GM23338 (cell line): Measurements from ENCODE around the gene TRUB2. TPM values are rescaled to one million over a fixed set of nuclear protein-coding genes. Genes with fewer than 3 reads are reported as not detected.

Experiments
- ATAC-seq: fragments of 200-7000 bp; cut with Tn5 transposase; 3 replicates; pipeline ENCODE4 v1.9.1; 2020
- DNase-seq: peaks from one replicate; pipeline ENCODE4 v3.0.0-alpha.2; 2015; ENCODE audit warnings: low spot score
- H2AFZ ChIP-seq: fragments of 200-600 bp; sonication (generic); 2 replicates; pipeline ENCODE4 v1.8.0; 2016; ENCODE audit warnings: antibody characterized with exemption, mild to moderate bottlenecking, moderate library complexity
- H3F3A ChIP-seq: fragments of 200-600 bp; sonication (generic); replicated peaks from 2 replicates; pipeline ENCODE4 v1.8.0; 2017; ENCODE audit warnings: antibody characterized with exemption, mixed run types, low read depth
- H3K27ac ChIP-seq: fragments of 200-600 bp; sonication (generic); 2 replicates; pipeline ENCODE4 v1.6.1; 2016; ENCODE audit warnings: low read depth
- H3K27me3 ChIP-seq: fragments of 200-600 bp; sonication (generic); 2 replicates; pipeline ENCODE4 v1.8.0; 2016; ENCODE audit warnings: mild to moderate bottlenecking, mixed run types, moderate library complexity; ENCODE audit not compliant: insufficient read depth
- H3K36me3 ChIP-seq: fragments of 200-600 bp; sonication (generic); 2 replicates; pipeline ENCODE4 v1.8.0; 2016; ENCODE audit warnings: mild to moderate bottlenecking; ENCODE audit not compliant: insufficient read depth
- H3K4me1 ChIP-seq: fragments of 200-600 bp; sonication (generic); 2 replicates; pipeline ENCODE4 v1.8.0; 2016; ENCODE audit warnings: mild to moderate bottlenecking, moderate library complexity; ENCODE audit not compliant: insufficient read depth
- H3K4me2 ChIP-seq: fragments of 200-600 bp; sonication (generic); 2 replicates; pipeline ENCODE4 v1.7.1; 2017; ENCODE audit warnings: mixed run types
- H3K4me3 ChIP-seq: fragments of 200-600 bp; sonication (generic); 2 replicates; pipeline ENCODE4 v1.6.1; 2016; ENCODE audit warnings: mixed run types
- H3K79me2 ChIP-seq: fragments of 200-600 bp; sonication (generic); replicated peaks from 2 replicates; pipeline ENCODE4 v1.8.0; 2017; ENCODE audit warnings: mild to moderate bottlenecking; ENCODE audit not compliant: insufficient read depth
- H3K9me2 ChIP-seq: fragments of 200-600 bp; sonication (generic); 2 replicates; pipeline ENCODE4 v1.8.0; 2017; ENCODE audit not compliant: insufficient read depth
- H4K20me1 ChIP-seq: fragments of 200-600 bp; sonication (generic); replicated peaks from 2 replicates; pipeline ENCODE4 v1.8.0; 2017; ENCODE audit warnings: mild to moderate bottlenecking; ENCODE audit not compliant: insufficient read depth
- H3K27ac Mint-ChIP-seq: 2 replicates; pipeline ENCODE4 v1.8.0; 2020; ENCODE audit warnings: inconsistent platforms, mild to moderate bottlenecking, moderate library complexity, mixed read lengths
- H3K27me3 Mint-ChIP-seq: 3 replicates; pipeline ENCODE4 v1.8.0; 2022; ENCODE audit warnings: low read depth, mild to moderate bottlenecking, moderate library complexity, mixed read lengths, inconsistent platforms; ENCODE audit not compliant: insufficient read depth, poor library complexity
- H3K36me3 Mint-ChIP-seq: 3 replicates; pipeline ENCODE4 v1.8.0; 2021; ENCODE audit warnings: low read depth, mild to moderate bottlenecking, inconsistent platforms, moderate library complexity, mixed read lengths
- H3K4me1 Mint-ChIP-seq: 3 replicates; pipeline ENCODE4 v1.8.0; 2020; ENCODE audit warnings: mild to moderate bottlenecking, inconsistent platforms, mixed read lengths
- H3K4me3 Mint-ChIP-seq: 3 replicates; pipeline ENCODE4 v1.8.0; 2021; ENCODE audit warnings: moderate library complexity, mild to moderate bottlenecking, inconsistent platforms, mixed read lengths
- H3K9me3 Mint-ChIP-seq: 3 replicates; pipeline ENCODE4 v1.8.0; 2020; ENCODE audit warnings: moderate library complexity, mild to moderate bottlenecking, inconsistent platforms, mixed read lengths
- CREB1 ChIP-seq: fragments of 250-450 bp; sonication (Bioruptor Pico); IDR thresholded peaks from 2 replicates; pipeline ENCODE4 v1.5.0; 2020; ENCODE audit warnings: low read depth, mild to moderate bottlenecking, moderate library complexity
- EZH2 ChIP-seq: fragments of 200-600 bp; sonication (generic); IDR thresholded peaks from one replicate; pipeline ENCODE4 v1.8.0; 2017; ENCODE audit warnings: antibody characterized with exemption, mild to moderate bottlenecking, low read depth; ENCODE audit not compliant: unreplicated experiment
- EZH2phosphoT487 ChIP-seq: fragments of 200-600 bp; sonication (generic); IDR thresholded peaks from one replicate; pipeline ENCODE4 v1.8.1; 2018; ENCODE audit warnings: antibody characterized with exemption; ENCODE audit not compliant: unreplicated experiment
- JUNB ChIP-seq: IDR thresholded peaks from one replicate; pipeline ENCODE4 v1.6.1; 2016; ENCODE audit warnings: antibody characterized with exemption; ENCODE audit not compliant: unreplicated experiment
- NANOG ChIP-seq: IDR thresholded peaks from 2 replicates; pipeline ENCODE4 v1.6.1; 2016; ENCODE audit warnings: antibody characterized with exemption, borderline replicate concordance
- POLR2AphosphoS5 ChIP-seq: IDR thresholded peaks from 2 replicates; pipeline ENCODE4 v1.6.1; 2016; ENCODE audit warnings: antibody characterized with exemption, low read depth
- STAT1 ChIP-seq: IDR thresholded peaks from one replicate; pipeline ENCODE4 v1.6.1; 2016; ENCODE audit warnings: antibody characterized with exemption; ENCODE audit not compliant: unreplicated experiment
- ZNF114 ChIP-seq: fragments of 250-450 bp; sonication (Bioruptor Pico); IDR thresholded peaks from 2 replicates; pipeline ENCODE4 v1.5.0; 2020; ENCODE audit warnings: mild to moderate bottlenecking, moderate library complexity
- ZNF331 ChIP-seq: fragments of 250-450 bp; sonication (Bioruptor Pico); IDR thresholded peaks from 2 replicates; pipeline ENCODE4 v1.5.0; 2020; ENCODE audit warnings: low read depth, mild to moderate bottlenecking, moderate library complexity
- polyA plus RNA-seq: library from polyadenylated mRNA; unstranded; fragments of >200 nt; fragmentation: Nextera tagmentation; extraction: Ambion mirVana; gene quantifications from 2 replicates; pipeline ENCODE4 v1.2.1, GENCODE V29; 2016
- total RNA-seq: library from RNA; depleted of rRNA; stranded (reverse); fragments of >200 nt; shearing (Covaris generic); gene quantifications from 2 replicates; pipeline ENCODE4 v1.2.3, GENCODE V29; 2014
- TF ChIP-seq, protein P1 (sequence below): fragments of 250-450 bp; sonication (Bioruptor Pico); IDR thresholded peaks from 2 replicates; pipeline ENCODE4 v1.5.0; 2020; ENCODE audit warnings: mild to moderate bottlenecking, moderate library complexity
- TF ChIP-seq, protein P2 (sequence below): IDR thresholded peaks from 2 replicates; pipeline ENCODE4 v1.6.1; 2016; ENCODE audit warnings: antibody characterized with exemption
- TF ChIP-seq, protein P3 (sequence below), 2 experiments: fragments of 200-600 bp in 1 of 2; sonication (generic) in 1 of 2; conservative IDR thresholded peaks; 2 replicates each; pipeline versions ENCODE4 v1.5.1 to v1.6.1; 2016 to 2017; ENCODE audit warnings: antibody characterized with exemption in 2 of 2, low read depth in 2 of 2, mild to moderate bottlenecking in 2 of 2, moderate library complexity in 1 of 2
- TF ChIP-seq, protein P4 (sequence below): IDR thresholded peaks from one replicate; pipeline ENCODE4 v1.6.1; 2018; ENCODE audit warnings: antibody characterized with exemption; ENCODE audit not compliant: unreplicated experiment

TRUB2 gene
- total and polyA plus RNA-seq, 2 experiments from 2014 or later: 15.4 to 31.4 TPM

DNA sequence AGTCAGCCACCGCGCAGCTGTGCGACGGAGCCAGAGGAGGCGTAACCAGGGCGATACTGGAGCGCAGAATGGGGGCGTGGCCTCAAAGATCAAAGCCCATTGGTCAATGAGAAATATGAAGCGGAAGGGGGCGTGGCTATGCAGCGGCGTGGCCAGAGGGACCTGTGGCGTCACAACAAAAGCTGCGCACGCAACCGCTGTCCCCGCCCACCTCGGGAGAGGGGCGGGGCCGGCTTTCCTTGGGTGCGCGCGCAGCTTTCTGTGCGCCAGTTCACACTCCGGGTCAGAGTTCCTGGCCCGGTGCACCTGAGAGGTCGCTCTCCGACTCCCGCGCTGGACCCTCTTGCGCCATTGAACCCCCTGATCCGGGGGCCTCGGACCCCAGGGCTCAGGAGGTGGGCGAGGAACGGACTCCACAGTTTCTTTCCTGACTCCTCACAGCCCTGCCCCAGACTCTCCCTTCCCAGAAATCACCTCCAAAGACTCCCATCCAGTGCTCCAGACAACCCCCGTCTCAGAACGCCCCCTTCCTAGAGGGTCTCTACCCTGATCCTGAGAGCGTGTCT is 46.2 kb downstream of the TRUB2 start, which contains the start of gene SWI5:
Gene SWI5 (plus strand): TSS at position 269 of the 566 bp plus-strand sequence.
- Mint-ChIP-seq H3K4me1 (peaks cover 13% of the 10 kb centered on the region), H3K9me3 (no peaks in the 10 kb centered on the region; the same call in 2 of the 3 replicates)

More for the DNA sequence above, 46.2 kb downstream of the TRUB2 start, which contains the start of gene SWI5:
- Histone ChIP-seq H3K4me3 (peak within 1 kb of the TSS; percentile 97), H3K4me1 (peaks cover 8% of the 10 kb centered on the region; the same call in 1 of the 2 replicates), H3K9me2 (no peaks in the 10 kb centered on the region), H3K27ac (peak within 1 kb of the TSS; percentile 94), H3K4me2 (peak within 1 kb of the TSS; percentile 99), H3K36me3 (no peaks in the 10 kb centered on the region; the same call in 1 of the 2 replicates), H4K20me1 (peaks cover 12% of the 10 kb centered on the region), H3K79me2 (peaks cover 21% of the 10 kb centered on the region), H3F3A (peaks cover 13% of the 10 kb centered on the region; the same call in 1 of the 2 replicates), H2AFZ (peak within 1 kb of the TSS; percentile 84), H3K27me3 (no peaks in the 10 kb centered on the region)
- Mint-ChIP-seq H3K27me3 (peaks cover 17% of the 10 kb centered on the region), H3K36me3 (peaks cover 9% of the 10 kb centered on the region), H3K27ac (peak within 1 kb of the TSS; percentile 95), H3K4me3 (peak within 1 kb of the TSS; percentile 91)
- DNase-seq (peak; percentile 100), ATAC-seq (peak; percentile 91)
- peak; percentile 99 for TF ChIP-seq POLR2AphosphoS5
- TF ChIP-seq, protein P1, sequence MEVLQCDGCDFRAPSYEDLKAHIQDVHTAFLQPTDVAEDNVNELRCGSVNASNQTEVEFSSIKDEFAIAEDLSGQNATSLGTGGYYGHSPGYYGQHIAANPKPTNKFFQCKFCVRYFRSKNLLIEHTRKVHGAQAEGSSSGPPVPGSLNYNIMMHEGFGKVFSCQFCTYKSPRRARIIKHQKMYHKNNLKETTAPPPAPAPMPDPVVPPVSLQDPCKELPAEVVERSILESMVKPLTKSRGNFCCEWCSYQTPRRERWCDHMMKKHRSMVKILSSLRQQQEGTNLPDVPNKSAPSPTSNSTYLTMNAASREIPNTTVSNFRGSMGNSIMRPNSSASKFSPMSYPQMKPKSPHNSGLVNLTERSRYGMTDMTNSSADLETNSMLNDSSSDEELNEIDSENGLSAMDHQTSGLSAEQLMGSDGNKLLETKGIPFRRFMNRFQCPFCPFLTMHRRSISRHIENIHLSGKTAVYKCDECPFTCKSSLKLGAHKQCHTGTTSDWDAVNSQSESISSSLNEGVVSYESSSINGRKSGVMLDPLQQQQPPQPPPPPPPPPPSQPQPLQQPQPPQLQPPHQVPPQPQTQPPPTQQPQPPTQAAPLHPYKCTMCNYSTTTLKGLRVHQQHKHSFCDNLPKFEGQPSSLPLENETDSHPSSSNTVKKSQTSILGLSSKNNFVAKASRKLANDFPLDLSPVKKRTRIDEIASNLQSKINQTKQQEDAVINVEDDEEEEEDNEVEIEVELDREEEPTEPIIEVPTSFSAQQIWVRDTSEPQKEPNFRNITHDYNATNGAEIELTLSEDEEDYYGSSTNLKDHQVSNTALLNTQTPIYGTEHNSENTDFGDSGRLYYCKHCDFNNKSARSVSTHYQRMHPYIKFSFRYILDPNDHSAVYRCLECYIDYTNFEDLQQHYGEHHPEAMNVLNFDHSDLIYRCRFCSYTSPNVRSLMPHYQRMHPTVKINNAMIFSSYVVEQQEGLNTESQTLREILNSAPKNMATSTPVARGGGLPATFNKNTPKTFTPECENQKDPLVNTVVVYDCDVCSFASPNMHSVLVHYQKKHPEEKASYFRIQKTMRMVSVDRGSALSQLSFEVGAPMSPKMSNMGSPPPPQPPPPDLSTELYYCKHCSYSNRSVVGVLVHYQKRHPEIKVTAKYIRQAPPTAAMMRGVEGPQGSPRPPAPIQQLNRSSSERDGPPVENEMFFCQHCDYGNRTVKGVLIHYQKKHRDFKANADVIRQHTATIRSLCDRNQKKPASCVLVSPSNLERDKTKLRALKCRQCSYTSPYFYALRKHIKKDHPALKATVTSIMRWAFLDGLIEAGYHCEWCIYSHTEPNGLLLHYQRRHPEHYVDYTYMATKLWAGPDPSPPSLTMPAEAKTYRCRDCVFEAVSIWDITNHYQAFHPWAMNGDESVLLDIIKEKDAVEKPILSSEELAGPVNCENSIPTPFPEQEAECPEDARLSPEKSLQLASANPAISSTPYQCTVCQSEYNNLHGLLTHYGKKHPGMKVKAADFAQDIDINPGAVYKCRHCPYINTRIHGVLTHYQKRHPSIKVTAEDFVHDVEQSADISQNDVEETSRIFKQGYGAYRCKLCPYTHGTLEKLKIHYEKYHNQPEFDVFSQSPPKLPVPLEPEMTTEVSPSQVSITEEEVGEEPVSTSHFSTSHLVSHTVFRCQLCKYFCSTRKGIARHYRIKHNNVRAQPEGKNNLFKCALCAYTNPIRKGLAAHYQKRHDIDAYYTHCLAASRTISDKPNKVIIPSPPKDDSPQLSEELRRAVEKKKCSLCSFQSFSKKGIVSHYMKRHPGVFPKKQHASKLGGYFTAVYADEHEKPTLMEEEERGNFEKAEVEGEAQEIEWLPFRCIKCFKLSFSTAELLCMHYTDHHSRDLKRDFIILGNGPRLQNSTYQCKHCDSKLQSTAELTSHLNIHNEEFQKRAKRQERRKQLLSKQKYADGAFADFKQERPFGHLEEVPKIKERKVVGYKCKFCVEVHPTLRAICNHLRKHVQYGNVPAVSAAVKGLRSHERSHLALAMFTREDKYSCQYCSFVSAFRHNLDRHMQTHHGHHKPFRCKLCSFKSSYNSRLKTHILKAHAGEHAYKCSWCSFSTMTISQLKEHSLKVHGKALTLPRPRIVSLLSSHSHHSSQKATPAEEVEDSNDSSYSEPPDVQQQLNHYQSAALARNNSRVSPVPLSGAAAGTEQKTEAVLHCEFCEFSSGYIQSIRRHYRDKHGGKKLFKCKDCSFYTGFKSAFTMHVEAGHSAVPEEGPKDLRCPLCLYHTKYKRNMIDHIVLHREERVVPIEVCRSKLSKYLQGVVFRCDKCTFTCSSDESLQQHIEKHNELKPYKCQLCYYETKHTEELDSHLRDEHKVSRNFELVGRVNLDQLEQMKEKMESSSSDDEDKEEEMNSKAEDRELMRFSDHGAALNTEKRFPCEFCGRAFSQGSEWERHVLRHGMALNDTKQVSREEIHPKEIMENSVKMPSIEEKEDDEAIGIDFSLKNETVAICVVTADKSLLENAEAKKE: no peak
- TF ChIP-seq, protein P2, sequence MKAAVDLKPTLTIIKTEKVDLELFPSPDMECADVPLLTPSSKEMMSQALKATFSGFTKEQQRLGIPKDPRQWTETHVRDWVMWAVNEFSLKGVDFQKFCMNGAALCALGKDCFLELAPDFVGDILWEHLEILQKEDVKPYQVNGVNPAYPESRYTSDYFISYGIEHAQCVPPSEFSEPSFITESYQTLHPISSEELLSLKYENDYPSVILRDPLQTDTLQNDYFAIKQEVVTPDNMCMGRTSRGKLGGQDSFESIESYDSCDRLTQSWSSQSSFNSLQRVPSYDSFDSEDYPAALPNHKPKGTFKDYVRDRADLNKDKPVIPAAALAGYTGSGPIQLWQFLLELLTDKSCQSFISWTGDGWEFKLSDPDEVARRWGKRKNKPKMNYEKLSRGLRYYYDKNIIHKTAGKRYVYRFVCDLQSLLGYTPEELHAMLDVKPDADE: no peak
- TF ChIP-seq, protein P3, sequence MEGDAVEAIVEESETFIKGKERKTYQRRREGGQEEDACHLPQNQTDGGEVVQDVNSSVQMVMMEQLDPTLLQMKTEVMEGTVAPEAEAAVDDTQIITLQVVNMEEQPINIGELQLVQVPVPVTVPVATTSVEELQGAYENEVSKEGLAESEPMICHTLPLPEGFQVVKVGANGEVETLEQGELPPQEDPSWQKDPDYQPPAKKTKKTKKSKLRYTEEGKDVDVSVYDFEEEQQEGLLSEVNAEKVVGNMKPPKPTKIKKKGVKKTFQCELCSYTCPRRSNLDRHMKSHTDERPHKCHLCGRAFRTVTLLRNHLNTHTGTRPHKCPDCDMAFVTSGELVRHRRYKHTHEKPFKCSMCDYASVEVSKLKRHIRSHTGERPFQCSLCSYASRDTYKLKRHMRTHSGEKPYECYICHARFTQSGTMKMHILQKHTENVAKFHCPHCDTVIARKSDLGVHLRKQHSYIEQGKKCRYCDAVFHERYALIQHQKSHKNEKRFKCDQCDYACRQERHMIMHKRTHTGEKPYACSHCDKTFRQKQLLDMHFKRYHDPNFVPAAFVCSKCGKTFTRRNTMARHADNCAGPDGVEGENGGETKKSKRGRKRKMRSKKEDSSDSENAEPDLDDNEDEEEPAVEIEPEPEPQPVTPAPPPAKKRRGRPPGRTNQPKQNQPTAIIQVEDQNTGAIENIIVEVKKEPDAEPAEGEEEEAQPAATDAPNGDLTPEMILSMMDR (conservative IDR thresholded peaks at IDR 0.05; ENCODE audit: low read depth in 2 of 2): no peak
- no peak for TF ChIP-seq JUNB
- TF ChIP-seq, protein P4, sequence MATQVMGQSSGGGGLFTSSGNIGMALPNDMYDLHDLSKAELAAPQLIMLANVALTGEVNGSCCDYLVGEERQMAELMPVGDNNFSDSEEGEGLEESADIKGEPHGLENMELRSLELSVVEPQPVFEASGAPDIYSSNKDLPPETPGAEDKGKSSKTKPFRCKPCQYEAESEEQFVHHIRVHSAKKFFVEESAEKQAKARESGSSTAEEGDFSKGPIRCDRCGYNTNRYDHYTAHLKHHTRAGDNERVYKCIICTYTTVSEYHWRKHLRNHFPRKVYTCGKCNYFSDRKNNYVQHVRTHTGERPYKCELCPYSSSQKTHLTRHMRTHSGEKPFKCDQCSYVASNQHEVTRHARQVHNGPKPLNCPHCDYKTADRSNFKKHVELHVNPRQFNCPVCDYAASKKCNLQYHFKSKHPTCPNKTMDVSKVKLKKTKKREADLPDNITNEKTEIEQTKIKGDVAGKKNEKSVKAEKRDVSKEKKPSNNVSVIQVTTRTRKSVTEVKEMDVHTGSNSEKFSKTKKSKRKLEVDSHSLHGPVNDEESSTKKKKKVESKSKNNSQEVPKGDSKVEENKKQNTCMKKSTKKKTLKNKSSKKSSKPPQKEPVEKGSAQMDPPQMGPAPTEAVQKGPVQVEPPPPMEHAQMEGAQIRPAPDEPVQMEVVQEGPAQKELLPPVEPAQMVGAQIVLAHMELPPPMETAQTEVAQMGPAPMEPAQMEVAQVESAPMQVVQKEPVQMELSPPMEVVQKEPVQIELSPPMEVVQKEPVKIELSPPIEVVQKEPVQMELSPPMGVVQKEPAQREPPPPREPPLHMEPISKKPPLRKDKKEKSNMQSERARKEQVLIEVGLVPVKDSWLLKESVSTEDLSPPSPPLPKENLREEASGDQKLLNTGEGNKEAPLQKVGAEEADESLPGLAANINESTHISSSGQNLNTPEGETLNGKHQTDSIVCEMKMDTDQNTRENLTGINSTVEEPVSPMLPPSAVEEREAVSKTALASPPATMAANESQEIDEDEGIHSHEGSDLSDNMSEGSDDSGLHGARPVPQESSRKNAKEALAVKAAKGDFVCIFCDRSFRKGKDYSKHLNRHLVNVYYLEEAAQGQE: no peak
- TF ChIP-seq ZNF114: no peak
- peak; percentile 83 for TF ChIP-seq CREB1 (CRISPR knock-in tag)
- no peak for TF ChIP-seq STAT1
- TF ChIP-seq NANOG: no peak
- TF ChIP-seq EZH2phosphoT487: no peak
- TF ChIP-seq ZNF331: no peak
- TF ChIP-seq EZH2: no peak
